ENCODE data around the gene NTRK3. TPM values are rescaled to one million over a fixed set of nuclear protein-coding genes. Genes with fewer than 3 reads are reported as not detected.

Gene NTRK3
- total RNA-seq, 1 donor from 2014 or later: not detected

- Mint-ChIP-seq H3K4me3 (ENCODE audit: unreplicated experiment) (no peak overlapping the region), H3K27me3 (ENCODE audit: unreplicated experiment) (no peaks in the 10 kb centered on the region), H3K36me3 (ENCODE audit: unreplicated experiment) (no peaks in the 10 kb centered on the region), H3K4me1 (ENCODE audit: unreplicated experiment) (no peaks in the 10 kb centered on the region), H3K9me3 (ENCODE audit: unreplicated experiment) (peaks cover 21% of the 10 kb centered on the region), H3K27ac (ENCODE audit: unreplicated experiment) (no peak overlapping the region)
- DNase-seq (ENCODE audit: extremely low spot score, unreplicated experiment): no peak
- TF ChIP-seq CTCF (IDR thresholded peaks at IDR 0.05): no peak
Measured at GRCh38 chr15:88208396-88208795, 48.1 kb downstream of the NTRK3 start.

GRCh38 chr15:88207565-88207964 is 49.0 kb downstream of the NTRK3 start:
- no peaks in the 10 kb centered on the region for H3K27me3 Mint-ChIP-seq (ENCODE audit: unreplicated experiment)
- no peak overlapping the region for H3K4me3 Mint-ChIP-seq (ENCODE audit: unreplicated experiment)
- H3K27ac Mint-ChIP-seq (ENCODE audit: unreplicated experiment): no peak overlapping the region
- H3K9me3 Mint-ChIP-seq (ENCODE audit: unreplicated experiment): peaks cover 25% of the 10 kb centered on the region
- no peak for DNase-seq (ENCODE audit: extremely low spot score, unreplicated experiment)
- H3K4me1 Mint-ChIP-seq (ENCODE audit: unreplicated experiment): no peaks in the 10 kb centered on the region
- TF ChIP-seq CTCF (IDR thresholded peaks at IDR 0.05): no peak
- H3K36me3 Mint-ChIP-seq (ENCODE audit: unreplicated experiment): no peaks in the 10 kb centered on the region

- Mint-ChIP-seq H3K27me3 (ENCODE audit: unreplicated experiment) (no peaks in the 10 kb centered on the region), H3K9me3 (ENCODE audit: unreplicated experiment) (peaks cover 35% of the 10 kb centered on the region), H3K4me1 (ENCODE audit: unreplicated experiment) (no peaks in the 10 kb centered on the region), H3K4me3 (ENCODE audit: unreplicated experiment) (no peak overlapping the region), H3K27ac (ENCODE audit: unreplicated experiment) (no peak overlapping the region), H3K36me3 (ENCODE audit: unreplicated experiment) (no peaks in the 10 kb centered on the region)
- DNase-seq (ENCODE audit: extremely low spot score, unreplicated experiment): no peak
- TF ChIP-seq CTCF (IDR thresholded peaks at IDR 0.05): no peak
Measured at GRCh38 chr15:88204584-88204983, 52.0 kb downstream of the NTRK3 start.

GRCh38 chr15:88202231-88202630 is 54.3 kb downstream of the NTRK3 start:
- no peak for DNase-seq (ENCODE audit: extremely low spot score, unreplicated experiment)
- TF ChIP-seq CTCF (IDR thresholded peaks at IDR 0.05): no peak
- H3K4me3 Mint-ChIP-seq (ENCODE audit: unreplicated experiment): no peak overlapping the region
- H3K36me3 Mint-ChIP-seq (ENCODE audit: unreplicated experiment): no peaks in the 10 kb centered on the region
- H3K27ac Mint-ChIP-seq (ENCODE audit: unreplicated experiment): no peak overlapping the region
- H3K27me3 Mint-ChIP-seq (ENCODE audit: unreplicated experiment): no peaks in the 10 kb centered on the region
- no peaks in the 10 kb centered on the region for H3K4me1 Mint-ChIP-seq (ENCODE audit: unreplicated experiment)
- peaks cover 31% of the 10 kb centered on the region for H3K9me3 Mint-ChIP-seq (ENCODE audit: unreplicated experiment)

GRCh38 chr15:88201207-88201606 is 55.3 kb downstream of the NTRK3 start:
- peaks cover 36% of the 10 kb centered on the region for H3K9me3 Mint-ChIP-seq (ENCODE audit: unreplicated experiment)
- H3K4me1 Mint-ChIP-seq (ENCODE audit: unreplicated experiment): no peaks in the 10 kb centered on the region
- no peaks in the 10 kb centered on the region for H3K27me3 Mint-ChIP-seq (ENCODE audit: unreplicated experiment)
- H3K27ac Mint-ChIP-seq (ENCODE audit: unreplicated experiment): no peak overlapping the region
- H3K4me3 Mint-ChIP-seq (ENCODE audit: unreplicated experiment): no peak overlapping the region
- H3K36me3 Mint-ChIP-seq (ENCODE audit: unreplicated experiment): no peaks in the 10 kb centered on the region
- TF ChIP-seq CTCF (IDR thresholded peaks at IDR 0.05): no peak
- no peak for DNase-seq (ENCODE audit: extremely low spot score, unreplicated experiment)

Measured in osteocyte (in vitro differentiated cells).